ENCODE data around the gene MVK.

GRCh38 chr12:109594556-109595317 lies 21.1 kb downstream of the MVK start:
- TF ChIP-seq CTCF (conservative IDR thresholded peaks at IDR 0.05 in 1 of 2, IDR thresholded peaks at IDR 0.05 in 1 of 2; ENCODE audit: low read depth in 1 of 2, low read length in 2 of 2) (no peak), EZH2 (IDR thresholded peaks at IDR 0.05; ENCODE audit: low read length, missing control alignments) (no peak)

All from fibroblast of lung (primary cell).